ENCODE data around the gene PLXNB1.

DNA sequence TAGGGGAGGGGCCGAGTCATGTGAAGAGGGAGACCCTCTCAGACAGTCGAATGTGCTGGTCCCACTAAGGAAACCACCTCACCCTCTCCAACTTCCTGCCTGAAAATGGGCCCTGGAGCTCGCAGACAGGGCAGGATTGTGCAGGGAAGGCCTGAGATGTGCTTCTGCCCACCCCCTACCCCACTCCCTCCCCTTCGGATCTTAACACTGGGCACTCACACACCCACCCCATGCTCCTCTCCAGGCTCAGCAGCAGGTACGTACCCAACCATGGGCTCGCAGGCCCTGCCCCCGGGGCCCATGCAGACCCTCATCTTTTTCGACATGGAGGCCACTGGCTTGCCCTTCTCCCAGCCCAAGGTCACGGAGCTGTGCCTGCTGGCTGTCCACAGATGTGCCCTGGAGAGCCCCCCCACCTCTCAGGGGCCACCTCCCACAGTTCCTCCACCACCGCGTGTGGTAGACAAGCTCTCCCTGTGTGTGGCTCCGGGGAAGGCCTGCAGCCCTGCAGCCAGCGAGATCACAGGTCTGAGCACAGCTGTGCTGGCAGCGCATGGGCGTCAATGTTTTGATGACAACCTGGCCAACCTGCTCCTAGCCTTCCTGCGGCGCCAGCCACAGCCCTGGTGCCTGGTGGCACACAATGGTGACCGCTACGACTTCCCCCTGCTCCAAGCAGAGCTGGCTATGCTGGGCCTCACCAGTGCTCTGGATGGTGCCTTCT, 36.7 kb upstream of the PLXNB1 start:
- TF ChIP-seq POLR2A (IDR thresholded peaks at IDR 0.05) = no peak
- TF ChIP-seq, protein P1, sequence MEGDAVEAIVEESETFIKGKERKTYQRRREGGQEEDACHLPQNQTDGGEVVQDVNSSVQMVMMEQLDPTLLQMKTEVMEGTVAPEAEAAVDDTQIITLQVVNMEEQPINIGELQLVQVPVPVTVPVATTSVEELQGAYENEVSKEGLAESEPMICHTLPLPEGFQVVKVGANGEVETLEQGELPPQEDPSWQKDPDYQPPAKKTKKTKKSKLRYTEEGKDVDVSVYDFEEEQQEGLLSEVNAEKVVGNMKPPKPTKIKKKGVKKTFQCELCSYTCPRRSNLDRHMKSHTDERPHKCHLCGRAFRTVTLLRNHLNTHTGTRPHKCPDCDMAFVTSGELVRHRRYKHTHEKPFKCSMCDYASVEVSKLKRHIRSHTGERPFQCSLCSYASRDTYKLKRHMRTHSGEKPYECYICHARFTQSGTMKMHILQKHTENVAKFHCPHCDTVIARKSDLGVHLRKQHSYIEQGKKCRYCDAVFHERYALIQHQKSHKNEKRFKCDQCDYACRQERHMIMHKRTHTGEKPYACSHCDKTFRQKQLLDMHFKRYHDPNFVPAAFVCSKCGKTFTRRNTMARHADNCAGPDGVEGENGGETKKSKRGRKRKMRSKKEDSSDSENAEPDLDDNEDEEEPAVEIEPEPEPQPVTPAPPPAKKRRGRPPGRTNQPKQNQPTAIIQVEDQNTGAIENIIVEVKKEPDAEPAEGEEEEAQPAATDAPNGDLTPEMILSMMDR (IDR thresholded peaks at IDR 0.05) = no peak
